Large intestine (tissue), 3 donors: Measurements from ENCODE around the gene ARSG. TPM values are rescaled to one million over a fixed set of nuclear protein-coding genes. Genes with fewer than 3 reads are reported as not detected.

Source experiments
- DNase-seq, 2 donors: peaks; one replicate each; pipeline versions ENCODE4 v3.0.0 to v3.0.0-alpha.2; 2013
- H3K27ac ChIP-seq: one replicate; pipeline ENCODE4 v1.5.1; 2013; ENCODE audit warnings: low read length
- H3K27me3 ChIP-seq: 2 replicates; pipeline ENCODE4 v1.6.1; 2013; ENCODE audit warnings: low read length; ENCODE audit not compliant: control insufficient read depth, insufficient read depth
- H3K36me3 ChIP-seq: 2 replicates; pipeline ENCODE4 v1.6.1; 2013; ENCODE audit warnings: low read length; ENCODE audit not compliant: control insufficient read depth, insufficient read depth
- H3K4me1 ChIP-seq: one replicate; pipeline ENCODE4 v1.6.1; 2013; ENCODE audit warnings: low read length; ENCODE audit not compliant: control insufficient read depth, insufficient read depth
- H3K4me3 ChIP-seq: one replicate; pipeline ENCODE4 v1.5.1; 2013; ENCODE audit warnings: low read length
- H3K9me3 ChIP-seq: one replicate; pipeline ENCODE4 v1.6.1; 2013; ENCODE audit warnings: mild to moderate bottlenecking, low read depth, low read length, moderate library complexity; ENCODE audit not compliant: control insufficient read depth
- WGBS: methylation state at CpG from one replicate; pipeline ENCODE4 v1.1.5; 2013; ENCODE audit warnings: low lambda C conversion rate; ENCODE audit not compliant: insufficient coverage; 5-methylcytosine and 5-hydroxymethylcytosine counted together
- polyA plus RNA-seq: library from polyadenylated mRNA; unstranded; fragments of 120-200 nt; gene quantifications from one replicate; pipeline ENCODE4 v1.2.1, GENCODE V29; 2013

The ARSG gene
- polyA plus RNA-seq, 1 donor, result 1.3 TPM

- no peak for DNase-seq
- WGBS, result 100% methylated on average over 1 of the region's 4 CpGs
- no peak overlapping the region for H3K4me3 ChIP-seq
- peaks cover 5% of the 10 kb centered on the region for H3K4me1 ChIP-seq
- H3K36me3 ChIP-seq, result no peaks in the 10 kb centered on the region
- H3K27me3 ChIP-seq, result no peaks in the 10 kb centered on the region
- no peak overlapping the region for H3K27ac ChIP-seq
- H3K9me3 ChIP-seq, result no peaks in the 10 kb centered on the region
These were observed 91.8 kb downstream of the ARSG start for GRCh38 chr17:68383120-68383442.

DNA sequence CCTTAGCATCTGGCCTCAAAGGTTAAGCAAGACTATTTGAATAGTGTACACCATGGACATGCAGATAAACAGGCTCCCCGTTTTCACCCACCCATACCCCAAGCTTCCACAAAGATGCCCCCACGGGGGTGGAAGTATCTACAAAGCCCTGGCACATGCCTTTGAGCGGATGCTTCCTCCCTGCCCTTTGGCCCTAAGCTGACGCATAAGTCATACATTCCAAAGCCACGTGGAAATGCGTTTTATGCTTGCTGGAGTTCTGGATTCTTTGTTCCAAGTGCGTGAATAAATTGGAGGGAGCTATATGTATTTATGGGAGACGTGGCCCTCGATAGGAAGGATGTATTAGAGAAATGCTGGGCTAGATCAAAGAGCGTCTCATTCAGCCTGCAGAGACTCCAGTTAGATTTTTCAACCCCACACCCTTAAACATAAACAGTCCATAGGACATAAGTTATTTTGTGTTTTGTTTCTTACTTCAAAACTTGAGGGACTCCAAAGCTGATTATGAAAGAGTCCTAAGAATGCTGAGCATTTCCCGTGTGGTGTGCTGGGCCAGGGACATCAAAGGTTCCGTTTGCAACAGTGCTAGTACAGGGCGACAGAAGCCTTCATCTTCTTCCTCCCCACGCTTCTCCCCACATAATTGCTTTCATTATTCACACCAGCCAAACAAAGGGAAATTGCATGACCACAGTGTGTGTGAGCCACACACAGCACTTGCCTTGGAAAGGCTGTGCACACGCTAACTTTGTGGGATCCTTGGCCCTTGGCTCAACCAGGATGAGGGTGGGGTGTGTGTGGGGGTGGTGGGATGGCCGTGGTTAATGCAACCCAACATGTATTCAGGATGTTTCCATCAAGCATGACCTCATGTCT lies 92.4 kb downstream of the ARSG start:
- Histone ChIP-seq H3K4me1 (no peaks in the 10 kb centered on the region), H3K9me3 (no peaks in the 10 kb centered on the region), H3K36me3 (no peaks in the 10 kb centered on the region), H3K27me3 (no peaks in the 10 kb centered on the region), H3K4me3 (no peak overlapping the region), H3K27ac (no peak overlapping the region)
- WGBS, result no CpG with 5 or more reads among the region's 16 CpGs
- DNase-seq, result peak in 1 of 2 donors; percentile 69

DNA sequence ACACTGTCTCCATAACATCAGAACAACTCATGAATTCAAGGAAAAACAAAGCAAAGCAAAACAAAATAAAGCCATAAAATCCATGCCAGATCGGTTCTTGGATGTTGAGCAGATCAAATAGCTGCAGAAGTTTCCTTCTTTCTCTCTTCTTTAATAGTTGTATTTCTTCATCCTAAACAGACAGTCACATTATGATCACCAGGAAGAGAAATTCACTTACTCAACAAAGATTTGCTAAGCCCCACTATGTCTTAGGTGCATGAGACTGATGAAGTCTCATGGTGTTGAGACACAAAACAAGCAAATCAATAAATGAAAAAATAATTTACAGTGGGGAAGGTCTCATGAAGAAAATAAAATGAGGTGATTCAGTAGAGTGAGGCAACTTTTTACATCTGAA lies 93.2 kb downstream of the ARSG start:
- no peaks in the 10 kb centered on the region for H3K4me1 ChIP-seq
- WGBS, result no CpG with 5 or more reads among the region's 1 CpG
- H3K4me3 ChIP-seq, result no peak overlapping the region
- no peaks in the 10 kb centered on the region for H3K27me3 ChIP-seq
- H3K9me3 ChIP-seq, result no peaks in the 10 kb centered on the region
- no peak for DNase-seq
- no peaks in the 10 kb centered on the region for H3K36me3 ChIP-seq
- H3K27ac ChIP-seq, result no peak overlapping the region

- no peaks in the 10 kb centered on the region for H3K36me3 ChIP-seq
- no peak for DNase-seq
- H3K4me1 ChIP-seq, result no peaks in the 10 kb centered on the region
- H3K27ac ChIP-seq, result no peak overlapping the region
- no CpG with 5 or more reads among the region's 4 CpGs for WGBS
- H3K4me3 ChIP-seq, result no peak overlapping the region
- no peaks in the 10 kb centered on the region for H3K27me3 ChIP-seq
- H3K9me3 ChIP-seq, result no peaks in the 10 kb centered on the region
These were observed 93.6 kb downstream of the ARSG start for GRCh38 chr17:68384941-68385340.

DNA sequence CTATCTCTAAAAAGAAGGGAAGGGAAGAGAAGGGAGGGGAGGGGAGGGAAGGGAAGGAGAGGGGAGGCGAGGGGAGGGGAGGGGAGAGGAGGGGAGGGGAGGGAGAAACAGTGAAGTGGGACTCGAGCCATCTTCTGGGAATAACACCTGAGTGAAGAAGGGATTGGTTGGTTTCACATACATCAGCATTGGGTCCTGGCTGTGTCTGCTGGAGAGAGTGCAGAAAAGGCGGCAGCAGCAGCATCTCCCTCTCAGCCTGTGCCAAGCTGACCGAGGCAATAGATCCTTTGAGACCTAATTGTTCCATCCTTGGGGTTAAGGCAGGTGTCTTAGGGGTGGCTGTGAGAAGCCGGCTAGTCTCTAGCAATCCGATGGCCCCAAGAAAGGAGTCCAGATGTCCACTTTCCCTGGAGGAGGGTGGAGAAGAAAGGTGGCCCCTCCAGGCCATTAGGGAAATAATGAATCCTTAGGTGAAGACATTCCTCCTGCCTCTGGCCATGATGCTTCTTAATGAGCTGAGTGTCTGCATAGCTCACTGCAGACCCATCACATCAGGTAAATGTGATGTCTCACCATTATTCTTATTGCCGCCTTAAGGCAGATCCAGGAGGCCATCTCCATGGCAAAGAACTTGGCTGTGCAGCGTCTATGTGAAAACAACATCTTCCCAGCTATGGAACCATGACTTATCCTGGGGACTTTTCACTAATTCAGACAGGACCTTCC lies 94.4 kb downstream of the ARSG start:
- DNase-seq, result no peak
- Histone ChIP-seq H3K4me1 (no peaks in the 10 kb centered on the region), H3K36me3 (no peaks in the 10 kb centered on the region), H3K27me3 (no peaks in the 10 kb centered on the region), H3K27ac (no peak overlapping the region), H3K9me3 (no peaks in the 10 kb centered on the region), H3K4me3 (no peak overlapping the region)
- WGBS, result no CpG with 5 or more reads among the region's 8 CpGs

GRCh38 chr17:68387435-68388218 lies 96.3 kb downstream of the ARSG start:
- no CpG with 5 or more reads among the region's 6 CpGs for WGBS
- Histone ChIP-seq H3K4me3 (no peak overlapping the region), H3K36me3 (no peaks in the 10 kb centered on the region), H3K4me1 (no peaks in the 10 kb centered on the region), H3K27ac (no peak overlapping the region), H3K27me3 (no peaks in the 10 kb centered on the region), H3K9me3 (no peaks in the 10 kb centered on the region)
- no peak for DNase-seq

GRCh38 chr17:68389041-68389440 lies 97.7 kb downstream of the ARSG start:
- no peaks in the 10 kb centered on the region for H3K27me3 ChIP-seq
- H3K36me3 ChIP-seq, result no peaks in the 10 kb centered on the region
- WGBS, result no CpG with 5 or more reads among the region's 7 CpGs
- DNase-seq, result no peak
- H3K9me3 ChIP-seq, result no peaks in the 10 kb centered on the region
- no peak overlapping the region for H3K27ac ChIP-seq
- no peaks in the 10 kb centered on the region for H3K4me1 ChIP-seq
- H3K4me3 ChIP-seq, result no peak overlapping the region

GRCh38 chr17:68390888-68391545 lies 99.7 kb downstream of the ARSG start:
- no peak overlapping the region for H3K27ac ChIP-seq
- H3K36me3 ChIP-seq, result no peaks in the 10 kb centered on the region
- no peaks in the 10 kb centered on the region for H3K27me3 ChIP-seq
- no peak overlapping the region for H3K4me3 ChIP-seq
- peaks cover 9% of the 10 kb centered on the region for H3K9me3 ChIP-seq
- no CpG with 5 or more reads among the region's 11 CpGs for WGBS
- no peaks in the 10 kb centered on the region for H3K4me1 ChIP-seq
- no peak for DNase-seq

DNA sequence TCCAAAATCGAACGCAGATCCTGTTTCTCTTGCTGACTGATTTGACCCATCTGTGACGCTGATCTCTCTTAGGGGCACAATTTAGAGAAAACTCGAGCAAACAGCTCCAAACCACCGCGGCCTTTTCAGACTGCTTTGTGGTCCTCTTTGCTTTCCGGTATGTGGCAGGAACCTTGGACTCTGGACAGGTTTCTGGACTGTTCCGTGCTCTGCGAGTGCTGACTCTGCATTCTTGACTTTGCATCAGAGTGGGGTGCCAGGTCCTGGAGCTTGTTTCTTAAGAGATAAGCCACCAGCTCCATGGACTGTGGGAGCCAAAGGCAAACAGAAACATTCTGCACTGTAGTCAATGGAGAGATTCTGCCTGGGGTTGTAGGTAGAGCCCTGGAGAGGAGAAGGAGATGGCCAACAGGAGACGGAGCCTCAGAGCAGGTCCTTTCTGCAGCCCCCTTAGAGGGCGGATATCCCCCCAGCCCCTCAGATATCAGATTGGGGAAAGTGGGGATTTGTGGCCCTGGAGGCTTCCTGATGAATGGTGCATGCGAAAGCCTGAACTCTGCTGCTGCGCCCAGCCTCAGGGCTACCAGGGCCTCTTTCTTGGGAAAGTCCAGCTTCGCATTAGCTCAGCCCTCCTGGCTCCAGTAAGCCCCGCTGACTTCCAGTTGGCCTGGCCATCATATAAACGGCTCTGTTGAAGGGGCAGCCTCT lies 100.4 kb downstream of the ARSG start:
- 77% methylated on average over 3 of the region's 16 CpGs for WGBS
- peaks cover 9% of the 10 kb centered on the region for H3K9me3 ChIP-seq
- H3K4me1 ChIP-seq, result no peaks in the 10 kb centered on the region
- no peak overlapping the region for H3K4me3 ChIP-seq
- DNase-seq, result peak in 1 of 2 donors; percentile 36
- no peak overlapping the region for H3K27ac ChIP-seq
- H3K27me3 ChIP-seq, result no peaks in the 10 kb centered on the region
- H3K36me3 ChIP-seq, result no peaks in the 10 kb centered on the region
